IMR-90 (cell line): Measurements from ENCODE around the gene SESN1. TPM values are rescaled to one million over a fixed set of nuclear protein-coding genes. Genes with fewer than 3 reads are reported as not detected.

Source experiments
- ATAC-seq: fragments of 200-7000 bp; cut with Tn5 transposase; 2 replicates; pipeline ENCODE4 v1.9.1; 2020; ENCODE audit warnings: low read depth, mild to moderate bottlenecking, moderate library complexity
- BruUV-seq: library from RNA; stranded (reverse); fragments of 400-500 nt; replicated peaks from 2 replicates; lab custom pipeline; 2021; lab: Mats Ljungman, UMichigan
- CTCF ChIA-PET: fragments of 300-600 bp; formaldehyde crosslinking; extraction: SDS; loops from one replicate; lab custom pipeline; 2021; ENCODE audit warnings: antibody characterized with exemption; lab: Yijun Ruan, JAX
- POLR2A ChIA-PET: fragments of 300-600 bp; sonication (Branson Sonifier 250); formaldehyde crosslinking; loops from one replicate; lab custom pipeline; 2022; ENCODE audit warnings: antibody characterized with exemption; ENCODE audit not compliant: unreplicated experiment; lab: Charles Lee
- DNase-seq: peaks from one replicate; pipeline ENCODE4 v3.0.0; 2013
- H2AFZ ChIP-seq: replicated peaks from 2 replicates; pipeline ENCODE3; 2013; ENCODE audit warnings: low read length, mild to moderate bottlenecking; ENCODE audit not compliant: poor library complexity
- H2AK5ac ChIP-seq: 2 replicates; pipeline ENCODE4 v1.6.1; 2013; ENCODE audit warnings: low read depth, low read length, inconsistent platforms
- H2AK9ac ChIP-seq: replicated peaks from 2 replicates; pipeline ENCODE3; 2013; ENCODE audit warnings: mild to moderate bottlenecking, low read depth, low read length, moderate library complexity; ENCODE audit not compliant: poor library complexity
- H2BK120ac ChIP-seq: 2 replicates; pipeline ENCODE4 v1.6.1; 2013; ENCODE audit warnings: low read depth, low read length, inconsistent platforms
- H2BK15ac ChIP-seq: 3 replicates; pipeline ENCODE4 v1.6.1; 2013; ENCODE audit warnings: low read depth, low read length, inconsistent platforms
- H2BK20ac ChIP-seq: 2 replicates; pipeline ENCODE4 v1.6.1; 2013; ENCODE audit warnings: low read depth, mild to moderate bottlenecking, inconsistent platforms, low read length, moderate library complexity
- H2BK5ac ChIP-seq: 2 replicates; pipeline ENCODE4 v1.6.1; 2013; ENCODE audit warnings: mild to moderate bottlenecking, low read depth, low read length, inconsistent platforms; ENCODE audit not compliant: poor library complexity, severe bottlenecking
- H3K14ac ChIP-seq: replicated peaks from 2 replicates; pipeline ENCODE4 v1.6.1; 2013; ENCODE audit warnings: low read depth, low read length, inconsistent platforms
- H3K18ac ChIP-seq: 2 replicates; pipeline ENCODE4 v1.6.1; 2013; ENCODE audit warnings: low read depth, low read length, control low read depth
- H3K23ac ChIP-seq: 2 replicates; pipeline ENCODE4 v1.6.1; 2013; ENCODE audit warnings: low read depth, low read length, inconsistent platforms
- H3K27ac ChIP-seq: 2 replicates; pipeline ENCODE4 v1.5.1; 2013; ENCODE audit warnings: mild to moderate bottlenecking, control low read depth, low read length; ENCODE audit not compliant: insufficient read depth
- H3K27me3 ChIP-seq: 2 replicates; pipeline ENCODE4 v1.6.1; 2013; ENCODE audit warnings: low read length; ENCODE audit not compliant: control insufficient read depth, insufficient read depth
- H3K36me3 ChIP-seq: 2 replicates; pipeline ENCODE4 v1.6.1; 2013; ENCODE audit warnings: low read length, mixed read lengths; ENCODE audit not compliant: control insufficient read depth, insufficient read depth
- H3K4ac ChIP-seq: 2 replicates; pipeline ENCODE4 v1.6.1; 2013; ENCODE audit warnings: low read depth, low read length, inconsistent platforms
- H3K4me1 ChIP-seq: 2 replicates; pipeline ENCODE4 v1.6.1; 2013; ENCODE audit warnings: low read length, mixed read lengths; ENCODE audit not compliant: control insufficient read depth, insufficient read depth
- H3K4me2 ChIP-seq: 2 replicates; pipeline ENCODE4 v1.6.1; 2013; ENCODE audit warnings: low read depth, mild to moderate bottlenecking, control low read depth, low read length, moderate library complexity
- H3K4me3 ChIP-seq: 2 replicates; pipeline ENCODE4 v1.5.1; 2013; ENCODE audit warnings: low read depth, mild to moderate bottlenecking, control low read depth, low read length, moderate library complexity; ENCODE audit not compliant: insufficient read depth
- H3K56ac ChIP-seq: 2 replicates; pipeline ENCODE4 v1.6.1; 2013; ENCODE audit warnings: low read length, inconsistent platforms; ENCODE audit not compliant: insufficient read depth; ENCODE audit errors: extremely low read depth
- H3K79me1 ChIP-seq, 2 experiments: 2 replicates each; pipeline ENCODE4 v1.6.1; 2013; ENCODE audit warnings: low read length in 2 of 2, inconsistent platforms in 1 of 2, low read depth in 1 of 2
- H3K9ac ChIP-seq: 2 replicates; pipeline ENCODE4 v1.6.1; 2013; ENCODE audit warnings: low read depth, low read length, control low read depth
- H3K9me1 ChIP-seq: 2 replicates; pipeline ENCODE4 v1.6.1; 2013; ENCODE audit warnings: low read length, inconsistent platforms; ENCODE audit not compliant: insufficient read depth
- H3K9me3 ChIP-seq: 2 replicates; pipeline ENCODE4 v1.6.1; 2013; ENCODE audit warnings: low read length; ENCODE audit not compliant: control insufficient read depth, insufficient read depth
- H4K20me1 ChIP-seq: 2 replicates; pipeline ENCODE4 v1.6.1; 2013; ENCODE audit warnings: low read length, inconsistent platforms; ENCODE audit not compliant: insufficient read depth
- H4K5ac ChIP-seq: 2 replicates; pipeline ENCODE4 v1.6.1; 2013; ENCODE audit warnings: mild to moderate bottlenecking, low read depth, low read length, control low read depth
- H4K8ac ChIP-seq, 2 experiments: 2 replicates each; pipeline ENCODE4 v1.6.1; 2013; ENCODE audit warnings: low read depth in 2 of 2, low read length in 2 of 2, control low read depth in 1 of 2, inconsistent platforms in 1 of 2
- H4K91ac ChIP-seq: 2 replicates; pipeline ENCODE4 v1.6.1; 2013; ENCODE audit warnings: low read depth, low read length, inconsistent platforms; ENCODE audit not compliant: insufficient read depth
- BHLHE40 ChIP-seq: fragments of 150-350 bp; IDR thresholded peaks from 2 replicates; pipeline ENCODE4 v1.6.1; 2016; ENCODE audit warnings: mild to moderate bottlenecking, low read depth, low read length
- CEBPB ChIP-seq: IDR thresholded peaks from 2 replicates; pipeline ENCODE4 v1.6.1; 2012; ENCODE audit warnings: low read depth, low read length, improper control_type of control experiment
- CHD1 ChIP-seq: IDR thresholded peaks from 2 replicates; pipeline ENCODE4 v1.6.1; 2012; ENCODE audit warnings: low read depth, low read length, improper control_type of control experiment
- FOS ChIP-seq: fragments of 150-350 bp; IDR thresholded peaks from 2 replicates; pipeline ENCODE4 v1.6.1; 2016; ENCODE audit warnings: low read depth, low read length
- MAFK ChIP-seq: IDR thresholded peaks from 2 replicates; pipeline ENCODE4 v1.6.1; 2012; ENCODE audit warnings: low read depth, low read length, improper control_type of control experiment
- MAZ ChIP-seq: IDR thresholded peaks from 2 replicates; pipeline ENCODE4 v1.6.1; 2012; ENCODE audit warnings: low read depth, mild to moderate bottlenecking, low read length, improper control_type of control experiment, moderate library complexity, borderline replicate concordance
- MXI1 ChIP-seq: IDR thresholded peaks from 2 replicates; pipeline ENCODE4 v1.6.1; 2012; ENCODE audit warnings: low read depth, mild to moderate bottlenecking, low read length, moderate library complexity, borderline replicate concordance
- NFE2L2 ChIP-seq: fragments of 150-350 bp; IDR thresholded peaks from 2 replicates; pipeline ENCODE4 v1.6.1; 2016; ENCODE audit warnings: low read depth, mild to moderate bottlenecking, low read length
- POLR2A ChIP-seq: IDR thresholded peaks from 2 replicates; pipeline ENCODE4 v1.6.1; 2012; ENCODE audit warnings: mild to moderate bottlenecking, low read depth, low read length
- RAD21 ChIP-seq: IDR thresholded peaks from 2 replicates; pipeline ENCODE4 v1.6.1; 2012; ENCODE audit warnings: low read length, improper control_type of control experiment
- RCOR1 ChIP-seq: IDR thresholded peaks from 2 replicates; pipeline ENCODE4 v1.6.1; 2012; ENCODE audit warnings: mild to moderate bottlenecking, low read length, improper control_type of control experiment; ENCODE audit not compliant: insufficient replicate concordance
- RFX5 ChIP-seq: IDR thresholded peaks from 2 replicates; pipeline ENCODE4 v1.8.0; 2012; ENCODE audit warnings: low read depth, mild to moderate bottlenecking, low read length, moderate library complexity
- SMC3 ChIP-seq: fragments of 150-350 bp; IDR thresholded peaks from 2 replicates; pipeline ENCODE4 v1.6.1; 2016; ENCODE audit warnings: low read depth, mild to moderate bottlenecking, antibody characterized with exemption, low read length, moderate library complexity
- WGBS, 2 experiments: methylation state at CpG; one replicate each; pipeline versions ENCODE4 v1.1.5 to v1.1.7; 2013; ENCODE audit warnings: missing lambda C conversion rate in 2 of 2; ENCODE audit not compliant: insufficient read length in 1 of 2; ENCODE audit errors: extremely low coverage in 2 of 2; 5-methylcytosine and 5-hydroxymethylcytosine counted together
- dilution Hi-C: fragments of 300-500 bp; cut with HindIII; formaldehyde crosslinking; loops from one replicate; pipeline ENCODE4 v1.14.3; 2018; ENCODE audit warnings: low sequenced_read_pairs; ENCODE audit not compliant: unreplicated experiment
- in situ Hi-C: fragments of 300-500 bp; cut with MboI; formaldehyde crosslinking; loops from 3 replicates; pipeline ENCODE4 v1.14.3; 2019; ENCODE audit warnings: low sequenced_read_pairs, inconsistent platforms, mixed read lengths
- intact Hi-C: fragments of 100-400 bp; cut with micrococcal nuclease; formaldehyde crosslinking; loops from 2 replicates; pipeline ENCODE4 v1.10.0; 2022
- polyA plus RNA-seq, 3 experiments: library from polyadenylated mRNA; depleted of rRNA; stranded (reverse); fragments of >200 nt; gene quantifications; 2 replicates each; pipeline ENCODE4 v1.2.3, GENCODE V29; 2012; ENCODE audit warnings: low replicate concordance in 1 of 3
- total RNA-seq: library from RNA; depleted of rRNA; stranded (reverse); fragments of >200 nt; gene quantifications from 2 replicates; pipeline ENCODE4 v1.2.3, GENCODE V29; 2012
- TF ChIP-seq, protein P1 (sequence below): fragments of 150-350 bp; IDR thresholded peaks from 2 replicates; pipeline ENCODE4 v1.6.1; 2016; ENCODE audit warnings: low read depth, mild to moderate bottlenecking, low read length, moderate library complexity, borderline replicate concordance
- TF ChIP-seq, protein P2 (sequence below): fragments of 150-350 bp; IDR thresholded peaks from 2 replicates; pipeline ENCODE4 v1.6.1; 2017; ENCODE audit warnings: mild to moderate bottlenecking, antibody characterized with exemption, low read length, low read depth
- TF ChIP-seq, protein P3 (sequence below): conservative IDR thresholded peaks from 2 replicates; pipeline ENCODE4 v1.5.1; 2012; ENCODE audit warnings: mild to moderate bottlenecking, low read depth, low read length, improper control_type of control experiment

SESN1 gene
- total and polyA plus RNA-seq, 2 of the 4 experiments (the other 2 are of a cell fraction) = 9.7 to 16.7 TPM

DNA sequence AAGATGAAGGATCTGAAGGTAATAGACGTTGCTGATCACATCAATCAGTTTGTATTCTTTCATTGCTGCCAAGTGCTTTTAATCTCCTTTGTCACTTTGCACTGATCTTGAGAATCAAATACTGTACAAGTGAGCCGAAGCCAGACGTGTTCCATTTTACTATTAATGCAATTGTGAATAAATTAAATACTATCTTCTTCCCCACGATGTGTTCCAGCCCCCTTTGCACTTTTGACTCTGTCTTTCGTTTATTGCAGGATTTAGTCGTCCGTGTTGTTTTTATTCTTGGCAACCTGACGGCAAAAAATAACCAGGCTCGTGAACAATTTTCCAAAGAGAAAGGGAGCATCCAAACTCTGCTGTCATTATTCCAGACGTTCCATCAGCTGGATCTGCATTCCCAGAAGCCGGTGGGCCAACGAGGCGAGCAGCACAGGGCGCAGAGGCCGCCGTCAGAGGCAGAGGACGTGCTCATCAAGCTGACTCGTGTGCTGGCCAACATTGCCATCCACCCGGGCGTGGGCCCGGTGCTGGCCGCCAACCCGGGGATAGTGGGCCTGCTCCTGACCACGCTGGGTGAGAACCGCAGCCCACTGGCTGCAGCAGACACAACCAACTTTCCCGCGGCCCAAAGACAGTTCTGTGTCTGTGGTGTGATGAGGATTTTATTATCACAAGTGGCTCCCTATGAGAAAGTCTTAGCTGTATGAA, 141.7 kb downstream of the SESN1 start:
- no peak overlapping the region for H3K14ac ChIP-seq
- DNase-seq (no peak), ATAC-seq (no peak)
- no peaks in the 10 kb centered on the region for H3K36me3 ChIP-seq
- H2BK20ac ChIP-seq = no peak overlapping the region
- H3K23ac ChIP-seq = no peak overlapping the region
- H3K4ac ChIP-seq = no peak overlapping the region
- H3K4me3 ChIP-seq = no peak overlapping the region
- H2AFZ ChIP-seq = no peak overlapping the region
- no peaks in the 10 kb centered on the region for H4K20me1 ChIP-seq
- 68% methylated on average over 14 of the region's 27 CpGs; no CpG with 5 or more reads in 1 of the 2 experiments for WGBS, 2 experiments
- no peak overlapping the region for H2BK120ac ChIP-seq
- no peak overlapping the region for H3K9ac ChIP-seq
- ChIA-PET POLR2A (no interaction called here), CTCF (no interaction called here)
- no peak for TF ChIP-seq SMC3
- TF ChIP-seq RCOR1 = no peak
- no peak for TF ChIP-seq MAFK
- TF ChIP-seq, protein P1, sequence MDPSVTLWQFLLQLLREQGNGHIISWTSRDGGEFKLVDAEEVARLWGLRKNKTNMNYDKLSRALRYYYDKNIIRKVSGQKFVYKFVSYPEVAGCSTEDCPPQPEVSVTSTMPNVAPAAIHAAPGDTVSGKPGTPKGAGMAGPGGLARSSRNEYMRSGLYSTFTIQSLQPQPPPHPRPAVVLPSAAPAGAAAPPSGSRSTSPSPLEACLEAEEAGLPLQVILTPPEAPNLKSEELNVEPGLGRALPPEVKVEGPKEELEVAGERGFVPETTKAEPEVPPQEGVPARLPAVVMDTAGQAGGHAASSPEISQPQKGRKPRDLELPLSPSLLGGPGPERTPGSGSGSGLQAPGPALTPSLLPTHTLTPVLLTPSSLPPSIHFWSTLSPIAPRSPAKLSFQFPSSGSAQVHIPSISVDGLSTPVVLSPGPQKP = no peak
- TF ChIP-seq MXI1 = no peak
- TF ChIP-seq, protein P2, sequence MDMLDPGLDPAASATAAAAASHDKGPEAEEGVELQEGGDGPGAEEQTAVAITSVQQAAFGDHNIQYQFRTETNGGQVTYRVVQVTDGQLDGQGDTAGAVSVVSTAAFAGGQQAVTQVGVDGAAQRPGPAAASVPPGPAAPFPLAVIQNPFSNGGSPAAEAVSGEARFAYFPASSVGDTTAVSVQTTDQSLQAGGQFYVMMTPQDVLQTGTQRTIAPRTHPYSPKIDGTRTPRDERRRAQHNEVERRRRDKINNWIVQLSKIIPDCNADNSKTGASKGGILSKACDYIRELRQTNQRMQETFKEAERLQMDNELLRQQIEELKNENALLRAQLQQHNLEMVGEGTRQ = no peak
- no peak for TF ChIP-seq CHD1
- no peak for TF ChIP-seq RFX5
- TF ChIP-seq, protein P3, sequence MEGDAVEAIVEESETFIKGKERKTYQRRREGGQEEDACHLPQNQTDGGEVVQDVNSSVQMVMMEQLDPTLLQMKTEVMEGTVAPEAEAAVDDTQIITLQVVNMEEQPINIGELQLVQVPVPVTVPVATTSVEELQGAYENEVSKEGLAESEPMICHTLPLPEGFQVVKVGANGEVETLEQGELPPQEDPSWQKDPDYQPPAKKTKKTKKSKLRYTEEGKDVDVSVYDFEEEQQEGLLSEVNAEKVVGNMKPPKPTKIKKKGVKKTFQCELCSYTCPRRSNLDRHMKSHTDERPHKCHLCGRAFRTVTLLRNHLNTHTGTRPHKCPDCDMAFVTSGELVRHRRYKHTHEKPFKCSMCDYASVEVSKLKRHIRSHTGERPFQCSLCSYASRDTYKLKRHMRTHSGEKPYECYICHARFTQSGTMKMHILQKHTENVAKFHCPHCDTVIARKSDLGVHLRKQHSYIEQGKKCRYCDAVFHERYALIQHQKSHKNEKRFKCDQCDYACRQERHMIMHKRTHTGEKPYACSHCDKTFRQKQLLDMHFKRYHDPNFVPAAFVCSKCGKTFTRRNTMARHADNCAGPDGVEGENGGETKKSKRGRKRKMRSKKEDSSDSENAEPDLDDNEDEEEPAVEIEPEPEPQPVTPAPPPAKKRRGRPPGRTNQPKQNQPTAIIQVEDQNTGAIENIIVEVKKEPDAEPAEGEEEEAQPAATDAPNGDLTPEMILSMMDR = no peak
- no peak for TF ChIP-seq RAD21
- TF ChIP-seq MAZ = no peak
- no peak for TF ChIP-seq CEBPB
- TF ChIP-seq NFE2L2 = no peak
- no peak for TF ChIP-seq FOS
- TF ChIP-seq BHLHE40 = no peak
- TF ChIP-seq POLR2A = no peak
- in situ Hi-C loops = no loop called here
- no peak overlapping the region for H2AK5ac ChIP-seq
- H3K27me3 ChIP-seq = no peaks in the 10 kb centered on the region
- no peak overlapping the region for H2BK15ac ChIP-seq
- intact Hi-C loops = no loop called here
- H2BK5ac ChIP-seq = no peak overlapping the region
- no peak overlapping the region for H3K56ac ChIP-seq
- no peak overlapping the region for H4K5ac ChIP-seq
- H3K79me1 ChIP-seq = no peaks in the 10 kb centered on the region
- H2AK9ac ChIP-seq = no peak overlapping the region
- H3K9me1 ChIP-seq = no peaks in the 10 kb centered on the region
- H4K8ac ChIP-seq = no peak overlapping the region
- H3K4me1 ChIP-seq = peaks cover 8% of the 10 kb centered on the region; the same call in 1 of the 2 replicates
- dilution Hi-C loops = no loop called here
- no TSS peak for BruUV-seq
- no peak overlapping the region for H3K4me2 ChIP-seq
- H3K9me3 ChIP-seq = no peaks in the 10 kb centered on the region
- H3K27ac ChIP-seq = no peak overlapping the region
- H3K18ac ChIP-seq = no peak overlapping the region
- no peak overlapping the region for H4K91ac ChIP-seq
